GM12878 (cell line): Measurements from ENCODE around the gene ADD1.

Experiments used
- CHD4 ChIP-seq: fragments of 200-600 bp; sonication (generic); IDR thresholded peaks from 2 replicates; pipeline ENCODE4 v1.6.1; 2016; ENCODE audit warnings: mild to moderate bottlenecking
- CTCF ChIP-seq, 3 experiments: IDR thresholded peaks in 2 of 3; conservative IDR thresholded peaks in 1 of 3; 2 replicates each; pipeline ENCODE4 v1.5.1; 2011; ENCODE audit warnings: low read depth in 3 of 3, low read length in 3 of 3, mild to moderate bottlenecking in 3 of 3, control low read depth in 2 of 3, moderate library complexity in 2 of 3, inconsistent platforms in 1 of 3, mixed read lengths in 1 of 3; ENCODE audit not compliant: control insufficient read depth in 2 of 3, insufficient read depth in 1 of 3; ENCODE audit errors: extremely low read depth in 1 of 3
- EZH2 ChIP-seq: IDR thresholded peaks from 2 replicates; pipeline ENCODE4 v1.6.1; 2012; ENCODE audit warnings: low read depth, mild to moderate bottlenecking, control low read depth, inconsistent platforms, low read length, borderline replicate concordance; ENCODE audit not compliant: control insufficient read depth
- NBN ChIP-seq: fragments of 450-650 bp; IDR thresholded peaks from 2 replicates; pipeline ENCODE4 v1.6.1; 2016
- NR2C1 ChIP-seq: fragments of 450-650 bp; IDR thresholded peaks from 2 replicates; pipeline ENCODE4 v1.6.1; 2017; ENCODE audit warnings: antibody characterized with exemption, mild to moderate bottlenecking, moderate library complexity
- POLR2A ChIP-seq: IDR thresholded peaks from 2 replicates; pipeline ENCODE4 v1.6.1; 2011; ENCODE audit warnings: low read depth, mild to moderate bottlenecking, low read length
- RAD21 ChIP-seq: IDR thresholded peaks from 2 replicates; pipeline ENCODE4 v1.6.1; 2011; ENCODE audit warnings: mild to moderate bottlenecking, low read depth, low read length, moderate library complexity; ENCODE audit not compliant: insufficient read depth
- RCOR1 ChIP-seq: conservative IDR thresholded peaks from 2 replicates; pipeline ENCODE4 v1.6.1; 2012; ENCODE audit warnings: low read depth, low read length, improper control_type of control experiment
- TBL1XR1 ChIP-seq: IDR thresholded peaks from 2 replicates; pipeline ENCODE4 v1.6.1; 2012; ENCODE audit warnings: low read depth, low read length, improper control_type of control experiment
- ZBTB4 ChIP-seq: fragments of 450-650 bp; formaldehyde crosslinking; IDR thresholded peaks from 2 replicates; pipeline ENCODE4 v1.4.0; 2022; ENCODE audit warnings: mild to moderate bottlenecking, moderate library complexity
- ZBTB40 ChIP-seq: fragments of 450-650 bp; IDR thresholded peaks from 2 replicates; pipeline ENCODE4 v1.6.1; 2016; ENCODE audit warnings: mild to moderate bottlenecking, moderate library complexity, borderline replicate concordance

GRCh38 chr4:2963966-2964471, 120.4 kb downstream of the ADD1 start:
- TF ChIP-seq EZH2 (no peak), RCOR1 (no peak), POLR2A (no peak), CHD4 (no peak), ZBTB40 (no peak), CTCF (IDR thresholded peaks at IDR 0.05 in 2 of 3, conservative IDR thresholded peaks at IDR 0.05 in 1 of 3; ENCODE audit: control insufficient read depth in 2 of 3, extremely low read depth in 1 of 3, insufficient read depth in 1 of 3, low read depth in 3 of 3, low read length in 3 of 3) (no peak), RAD21 (no peak), NR2C1 (no peak), ZBTB4 (CRISPR knock-in tag) (no peak), NBN (no peak), TBL1XR1 (no peak)
